ENCODE data around the gene RPGRIP1L.

- no peak for TF ChIP-seq CTCF (IDR thresholded peaks at IDR 0.05)
- no peak for TF ChIP-seq JUNB (IDR thresholded peaks at IDR 0.05)
- no peak for TF ChIP-seq ESRRA (IDR thresholded peaks at IDR 0.05; ENCODE audit: borderline replicate concordance, low read length)
- no peak for TF ChIP-seq POLR2A (IDR thresholded peaks at IDR 0.05; ENCODE audit: low read length)
- TF ChIP-seq EP300 (IDR thresholded peaks at IDR 0.05) = no peak
- TF ChIP-seq POLR2AphosphoS2 (conservative IDR thresholded peaks at IDR 0.05; ENCODE audit: low read length) = no peak
- TF ChIP-seq TP53 (CRISPR knock-in tag; IDR thresholded peaks at IDR 0.05) = no peak
- TF ChIP-seq MAZ (IDR thresholded peaks at IDR 0.05; ENCODE audit: borderline replicate concordance, low read depth, low read length) = no peak
These were observed 61.6 kb downstream of the RPGRIP1L start for GRCh38 chr16:53642094-53642493.
